HUES6 (cell line): ENCODE results near the gene PPP1R37.

Experiments used
- H3K27ac ChIP-seq: 2 replicates; pipeline ENCODE4 v1.7.0; 2013; ENCODE audit warnings: low read depth, mild to moderate bottlenecking, low read length, inconsistent platforms
- H3K27me3 ChIP-seq: 2 replicates; pipeline ENCODE4 v1.6.1; 2013; ENCODE audit warnings: low read length; ENCODE audit not compliant: control insufficient read depth, insufficient read depth
- H3K36me3 ChIP-seq: 2 replicates; pipeline ENCODE4 v1.6.1; 2013; ENCODE audit warnings: low read length; ENCODE audit not compliant: control insufficient read depth, insufficient read depth
- H3K4me1 ChIP-seq: 2 replicates; pipeline ENCODE4 v1.6.1; 2013; ENCODE audit warnings: low read length; ENCODE audit not compliant: control insufficient read depth, insufficient read depth
- H3K4me3 ChIP-seq: 2 replicates; pipeline ENCODE4 v1.5.1; 2013; ENCODE audit warnings: low read depth, low read length
- H3K9ac ChIP-seq: one replicate; pipeline ENCODE4 v1.6.1; 2013; ENCODE audit warnings: mild to moderate bottlenecking, low read length
- H3K9me3 ChIP-seq: 2 replicates; pipeline ENCODE4 v1.6.1; 2013; ENCODE audit warnings: low read depth, low read length; ENCODE audit not compliant: control insufficient read depth, insufficient read depth

Gene PPP1R37

GRCh38 chr19:45086480-45086879 lies 6.5 kb upstream of the PPP1R37 start:
- H3K27ac ChIP-seq: no peak overlapping the region
- no peak overlapping the region for H3K4me3 ChIP-seq
- no peaks in the 10 kb centered on the region for H3K27me3 ChIP-seq
- H3K9ac ChIP-seq: no peak overlapping the region
- peaks cover 45% of the 10 kb centered on the region for H3K36me3 ChIP-seq
- peaks cover 22% of the 10 kb centered on the region for H3K4me1 ChIP-seq
- no peaks in the 10 kb centered on the region for H3K9me3 ChIP-seq

DNA sequence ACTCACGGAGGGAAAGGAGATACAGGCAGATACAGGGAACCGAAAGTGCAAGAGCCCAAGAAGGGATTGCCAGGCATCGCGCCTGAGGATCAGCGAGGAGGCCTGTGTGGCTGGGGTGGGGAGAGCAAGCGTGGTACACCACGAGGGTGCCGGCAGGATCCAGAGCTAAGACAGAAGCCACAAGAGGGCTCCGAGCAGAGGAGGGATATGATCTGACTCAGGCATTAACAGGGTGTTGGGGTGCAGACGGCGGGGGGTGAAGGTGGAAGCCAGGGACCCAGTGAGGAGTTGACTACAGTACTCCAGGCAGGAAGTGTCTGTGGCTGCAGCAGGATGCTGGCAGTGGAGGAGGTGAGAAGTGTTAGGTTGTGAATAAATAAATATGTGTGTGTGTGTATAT lies 5.4 kb upstream of the PPP1R37 start:
- Histone ChIP-seq H3K4me1 (peaks cover 13% of the 10 kb centered on the region), H3K4me3 (no peak overlapping the region), H3K27me3 (no peaks in the 10 kb centered on the region), H3K9me3 (no peaks in the 10 kb centered on the region), H3K27ac (no peak overlapping the region), H3K36me3 (peaks cover 35% of the 10 kb centered on the region), H3K9ac (no peak overlapping the region)

DNA sequence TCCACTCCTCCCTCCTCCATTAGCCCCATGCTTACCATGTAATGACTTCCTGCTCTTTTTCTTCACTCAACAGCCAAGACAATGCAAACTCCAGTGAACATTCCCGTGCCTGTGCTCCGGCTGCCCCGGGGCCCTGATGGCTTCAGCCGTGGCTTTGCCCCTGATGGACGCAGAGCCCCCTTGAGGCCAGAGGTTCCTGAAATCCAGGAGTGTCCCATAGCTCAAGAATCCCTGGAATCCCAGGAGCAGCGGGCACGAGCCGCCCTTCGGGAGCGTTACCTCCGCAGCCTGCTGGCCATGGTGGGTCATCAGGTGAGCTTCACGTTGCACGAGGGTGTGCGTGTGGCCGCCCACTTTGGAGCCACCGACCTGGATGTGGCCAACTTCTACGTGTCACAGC lies 2.9 kb upstream of the PPP1R37 start:
- H3K27me3 ChIP-seq: no peaks in the 10 kb centered on the region
- no peak overlapping the region for H3K27ac ChIP-seq
- no peak overlapping the region for H3K9ac ChIP-seq
- H3K4me3 ChIP-seq: no peak overlapping the region
- peaks cover 31% of the 10 kb centered on the region for H3K36me3 ChIP-seq
- H3K4me1 ChIP-seq: peaks cover 20% of the 10 kb centered on the region
- H3K9me3 ChIP-seq: no peaks in the 10 kb centered on the region

- Histone ChIP-seq H3K36me3 (peaks cover 27% of the 10 kb centered on the region), H3K9me3 (no peaks in the 10 kb centered on the region), H3K27me3 (no peaks in the 10 kb centered on the region), H3K27ac (peak overlapping the region; percentile 55; the same call in 1 of the 2 replicates), H3K9ac (peak overlapping the region; percentile 78), H3K4me3 (peak overlapping the region; percentile 61), H3K4me1 (peaks cover 20% of the 10 kb centered on the region)
Measured at GRCh38 chr19:45090606-45091005, 2.4 kb upstream of the PPP1R37 start.

GRCh38 chr19:45091031-45091923 lies 1.7 kb upstream of the PPP1R37 start:
- H3K27ac ChIP-seq: peak overlapping the region; percentile 62
- H3K9me3 ChIP-seq: no peaks in the 10 kb centered on the region
- peaks cover 25% of the 10 kb centered on the region for H3K36me3 ChIP-seq
- peak overlapping the region; percentile 98 for H3K9ac ChIP-seq
- H3K4me1 ChIP-seq: peaks cover 20% of the 10 kb centered on the region
- no peaks in the 10 kb centered on the region for H3K27me3 ChIP-seq
- H3K4me3 ChIP-seq: peak overlapping the region; percentile 87

DNA sequence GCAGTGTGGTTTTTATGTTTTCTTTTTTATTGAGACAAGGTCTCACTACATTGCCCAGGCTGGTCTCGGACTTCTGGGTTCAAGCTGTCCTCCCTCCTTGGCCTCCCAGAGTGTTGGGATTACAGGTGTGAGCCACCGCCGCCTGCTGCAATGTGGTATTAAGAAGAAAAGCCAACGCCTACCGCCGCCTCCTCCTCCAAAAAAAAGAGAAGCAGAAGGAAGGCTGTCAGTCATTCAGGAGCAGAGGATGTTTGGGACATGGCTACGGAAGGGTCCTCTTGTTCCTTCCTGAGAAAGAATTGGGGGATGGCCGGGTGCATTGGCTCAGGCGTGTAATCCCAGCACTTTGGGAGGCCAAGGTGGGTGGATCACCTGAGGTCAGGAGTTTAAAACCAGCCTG lies 1.2 kb downstream of the PPP1R37 start:
- Histone ChIP-seq H3K9ac (peak overlapping the region; percentile 98), H3K36me3 (peaks cover 14% of the 10 kb centered on the region), H3K9me3 (no peaks in the 10 kb centered on the region), H3K27ac (no peak overlapping the region), H3K4me1 (peaks cover 45% of the 10 kb centered on the region), H3K4me3 (peak overlapping the region; percentile 87), H3K27me3 (no peaks in the 10 kb centered on the region)

- H3K36me3 ChIP-seq: peaks cover 16% of the 10 kb centered on the region
- H3K27me3 ChIP-seq: no peaks in the 10 kb centered on the region
- H3K4me3 ChIP-seq: 0 out of 2 replicates have a peak overlapping the region, but pooled peaks have one; percentile 18
- H3K9ac ChIP-seq: no peak overlapping the region
- H3K27ac ChIP-seq: no peak overlapping the region
- H3K4me1 ChIP-seq: peaks cover 49% of the 10 kb centered on the region
- H3K9me3 ChIP-seq: no peaks in the 10 kb centered on the region
Measured at GRCh38 chr19:45094707-45095106, 1.7 kb downstream of the PPP1R37 start.

DNA sequence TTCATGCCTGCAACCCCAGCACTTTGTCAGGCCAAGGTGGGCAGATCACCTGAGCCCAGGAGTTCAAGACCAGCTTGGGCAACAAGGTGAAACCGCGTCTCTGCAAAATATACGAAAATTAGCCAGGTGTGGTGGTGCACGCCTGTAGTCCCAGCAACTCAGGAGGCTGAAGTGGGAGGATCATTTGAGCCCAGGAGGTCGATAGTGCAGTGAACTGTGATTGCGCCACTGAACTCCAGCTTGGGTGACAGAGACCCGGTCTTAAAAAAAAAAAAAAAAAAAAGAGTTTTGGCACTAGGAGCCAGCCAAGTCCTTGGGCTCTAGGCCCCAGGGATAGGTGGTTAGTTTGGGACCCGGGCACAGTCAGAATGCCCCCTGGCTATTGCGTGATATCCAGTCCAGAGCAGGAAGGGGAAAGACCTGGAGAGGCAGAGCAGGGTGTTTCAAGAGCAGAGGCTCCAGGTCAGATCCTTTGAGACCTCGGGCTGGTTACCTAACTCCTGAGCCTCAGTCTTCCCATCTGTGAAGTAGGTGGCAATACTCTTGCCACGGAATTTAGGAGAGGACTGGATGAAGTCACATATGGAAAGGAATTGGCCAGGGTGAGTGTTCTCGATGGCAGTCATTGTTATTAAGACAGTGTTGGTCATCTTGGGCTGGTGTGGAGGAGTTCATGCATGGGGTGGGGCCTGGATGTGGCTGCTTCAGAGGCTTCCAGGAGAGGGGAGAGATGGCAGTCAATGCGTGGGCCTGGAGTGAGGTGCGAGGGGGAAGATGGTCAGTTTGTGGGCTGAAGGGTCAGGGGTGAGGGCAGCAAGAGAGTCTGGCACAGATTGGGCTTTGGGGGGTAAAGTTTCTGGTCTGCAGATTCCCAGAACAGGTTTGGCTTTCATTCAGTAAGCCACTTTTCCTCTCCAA lies 2.8 kb downstream of the PPP1R37 start:
- H3K36me3 ChIP-seq: peaks cover 6% of the 10 kb centered on the region; the same call in 1 of the 2 replicates
- peaks cover 48% of the 10 kb centered on the region for H3K4me1 ChIP-seq
- H3K27ac ChIP-seq: no peak overlapping the region
- H3K27me3 ChIP-seq: no peaks in the 10 kb centered on the region
- no peak overlapping the region for H3K4me3 ChIP-seq
- H3K9me3 ChIP-seq: no peaks in the 10 kb centered on the region
- H3K9ac ChIP-seq: no peak overlapping the region

DNA sequence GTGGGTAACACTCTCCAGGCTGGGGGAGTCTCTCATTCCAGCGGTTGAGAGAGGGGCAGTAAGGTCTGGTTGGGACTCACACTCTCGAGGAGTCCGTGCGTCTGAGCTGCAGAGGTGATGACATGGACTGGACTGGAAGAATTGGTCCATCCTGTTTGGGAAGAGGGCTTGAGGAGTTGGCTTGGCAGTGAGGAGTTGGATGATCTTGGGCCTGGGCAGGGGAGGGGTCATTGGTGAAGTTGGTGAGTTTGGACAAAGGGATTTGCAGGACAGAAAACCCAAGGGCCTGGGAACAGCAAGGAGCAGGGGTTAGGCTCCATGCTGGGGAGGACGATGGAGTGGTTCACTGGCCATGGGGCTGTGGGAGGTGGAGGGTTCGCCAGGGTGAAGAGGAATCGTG lies 3.7 kb downstream of the PPP1R37 start:
- Histone ChIP-seq H3K4me3 (no peak overlapping the region), H3K27ac (no peak overlapping the region), H3K9ac (no peak overlapping the region), H3K9me3 (no peaks in the 10 kb centered on the region), H3K4me1 (peaks cover 46% of the 10 kb centered on the region), H3K36me3 (peaks cover 5% of the 10 kb centered on the region; the same call in 1 of the 2 replicates), H3K27me3 (no peaks in the 10 kb centered on the region)

GRCh38 chr19:45097450-45097775 lies 4.4 kb downstream of the PPP1R37 start:
- Histone ChIP-seq H3K4me1 (peaks cover 49% of the 10 kb centered on the region), H3K9ac (peak overlapping the region; percentile 20), H3K36me3 (peaks cover 5% of the 10 kb centered on the region; the same call in 1 of the 2 replicates), H3K27me3 (no peaks in the 10 kb centered on the region), H3K27ac (no peak overlapping the region), H3K4me3 (no peak overlapping the region), H3K9me3 (no peaks in the 10 kb centered on the region)
